GM19238 (cell line): ENCODE data around the gene THAP10.
"Not testable (repeated sequence)": the region's sequence is repeated elsewhere in the genome, so short reads cannot be mapped to it uniquely, and the experiment has no call there.

ENCODE experiments used
- DNase-seq: peaks from one replicate; pipeline ENCODE4 v3.0.0; 2011; ENCODE audit warnings: low spot score; ENCODE audit not compliant: insufficient read length

The THAP10 gene

GRCh38 chr15:70876683-70877082 is 15.6 kb downstream of the THAP10 start:
- DNase-seq, result no peak

- DNase-seq, result no peak
Measured at GRCh38 chr15:70876011-70876410, 16.2 kb downstream of the THAP10 start.

- no peak for DNase-seq
Measured at GRCh38 chr15:70875001-70875782, 17.0 kb downstream of the THAP10 start.

DNA sequence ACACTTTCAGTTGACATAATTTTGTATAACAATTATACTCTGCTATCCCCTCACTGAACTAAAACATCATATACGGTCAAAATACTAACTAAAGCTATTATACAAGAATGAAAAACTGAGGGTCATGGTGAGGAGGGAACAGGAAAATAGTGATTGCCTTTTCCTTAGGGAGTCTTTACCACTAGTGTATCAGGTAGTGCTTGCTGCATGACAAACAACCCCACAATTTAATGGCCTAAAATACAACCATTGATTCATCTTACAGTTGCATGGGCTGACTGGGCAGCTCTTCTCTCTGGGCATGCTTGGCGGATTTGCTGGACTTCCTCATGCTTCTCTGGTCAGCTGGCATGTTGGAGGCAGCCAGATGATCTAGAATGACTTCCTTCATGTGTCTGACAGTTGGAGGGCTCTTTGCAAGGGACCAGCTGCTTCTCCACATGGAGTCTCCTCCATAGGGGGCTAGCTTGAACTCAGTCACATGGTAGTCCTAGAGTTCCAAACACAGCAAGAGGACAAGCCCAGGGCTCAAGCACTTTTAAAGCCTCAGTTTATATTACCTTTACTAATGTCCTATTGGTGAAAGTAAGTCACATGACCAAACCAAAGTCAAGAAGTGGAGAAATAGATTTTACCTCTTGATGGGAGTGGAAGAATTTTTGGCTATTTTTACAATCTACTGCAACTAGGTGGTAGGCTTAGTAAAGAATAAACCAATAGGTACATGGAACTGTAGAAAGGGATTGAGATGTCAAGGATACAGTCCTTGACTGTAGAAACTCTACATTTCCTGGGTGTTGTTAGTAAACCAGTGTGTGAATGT is 18.8 kb downstream of the THAP10 start:
- no peak for DNase-seq

GRCh38 chr15:70871490-70871889 is 20.7 kb downstream of the THAP10 start:
- DNase-seq, result not testable (repeated sequence)

- no peak for DNase-seq
Measured at GRCh38 chr15:70870051-70870450, 22.2 kb downstream of the THAP10 start.

GRCh38 chr15:70869346-70869745 is 22.9 kb downstream of the THAP10 start:
- no peak for DNase-seq

- DNase-seq, result no peak
Measured at GRCh38 chr15:70867911-70868467, 24.2 kb downstream of the THAP10 start.

DNA sequence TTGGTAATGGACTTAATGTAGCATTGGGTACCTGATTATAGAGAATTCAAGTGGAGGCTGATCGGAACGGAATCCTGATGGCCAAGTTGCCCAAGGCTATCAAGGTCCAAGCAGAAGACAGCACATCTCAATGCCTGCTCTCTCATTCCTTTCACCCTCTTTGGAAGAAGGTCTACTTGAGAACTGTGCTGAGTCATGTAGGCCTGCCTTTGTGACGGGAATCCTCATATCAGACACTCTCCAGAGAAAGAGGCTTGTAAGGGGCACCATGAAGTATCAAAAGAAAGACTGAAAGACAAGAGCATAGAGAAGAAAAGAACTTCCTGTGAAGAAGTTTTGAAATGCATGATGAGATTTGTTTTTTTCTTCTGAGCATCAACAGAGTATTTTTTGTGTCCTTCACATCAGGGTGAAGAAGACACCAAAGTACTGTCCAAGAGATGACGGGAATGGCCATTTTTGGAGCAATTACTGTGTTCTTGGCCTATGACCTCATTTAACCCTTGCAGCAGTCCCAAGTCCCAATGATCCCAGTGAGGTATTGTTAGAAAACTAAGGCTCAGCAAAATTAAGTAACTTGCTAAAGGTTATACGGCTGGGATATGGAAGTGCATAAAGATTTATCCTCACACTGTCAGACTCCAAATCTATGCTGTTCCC is 25.1 kb downstream of the THAP10 start:
- no peak for DNase-seq

DNA sequence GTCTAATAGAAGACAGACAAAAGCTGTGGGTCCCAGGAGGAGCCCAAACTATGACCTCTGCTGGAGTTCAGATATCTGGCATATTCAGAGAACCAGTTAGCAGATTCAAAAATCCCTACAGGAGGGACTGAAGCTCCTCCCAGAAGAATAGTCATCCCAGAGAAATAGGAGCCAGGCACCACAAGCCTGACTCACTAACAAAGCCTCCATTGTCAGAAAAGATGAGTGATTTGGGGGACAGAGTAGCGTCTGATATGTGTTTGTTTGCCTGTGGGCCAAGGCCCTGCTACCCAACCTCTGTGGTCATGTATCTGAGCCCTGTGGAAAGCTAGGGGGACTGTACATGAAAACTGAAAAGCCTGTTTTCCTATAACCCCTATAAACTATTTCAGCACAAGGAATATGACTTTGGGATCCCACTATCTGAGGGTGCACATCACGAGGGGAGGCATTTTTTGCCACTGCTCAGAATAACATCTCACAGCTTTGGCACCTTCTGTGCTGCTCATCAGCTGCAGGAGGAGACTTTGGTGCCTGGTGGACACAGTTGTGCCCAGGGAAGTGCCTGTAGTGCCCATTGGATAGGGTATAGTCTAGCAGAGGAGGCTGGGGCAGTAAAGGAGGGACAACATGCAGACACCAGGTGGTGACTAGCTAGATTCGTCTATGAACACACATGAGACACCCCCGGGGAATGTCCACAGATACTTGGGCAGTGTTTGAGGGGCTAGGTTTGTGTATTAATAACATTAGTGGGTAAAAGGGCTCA is 28.6 kb downstream of the THAP10 start:
- no peak for DNase-seq

DNA sequence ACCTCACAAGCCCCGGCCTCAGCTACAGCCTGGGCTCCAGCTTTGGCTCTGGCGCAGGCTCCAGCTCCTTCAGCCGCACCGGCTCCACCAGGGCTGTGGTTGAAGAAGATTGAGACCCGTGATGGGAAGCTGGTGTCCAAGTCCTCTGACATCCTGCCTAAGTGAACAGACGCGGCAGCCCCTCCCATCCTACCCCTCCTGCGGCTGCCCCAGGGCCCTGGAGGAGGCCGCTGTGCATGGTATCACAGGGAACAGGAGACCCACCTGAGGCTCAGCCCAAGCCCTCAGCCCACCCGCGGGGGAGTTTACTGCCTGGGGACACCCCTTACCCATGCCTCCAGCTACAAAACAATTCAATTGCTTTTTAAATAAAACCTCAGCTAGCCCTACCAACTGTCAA is 32.2 kb downstream of the THAP10 start:
- DNase-seq, result no peak

- no peak for DNase-seq
Measured at GRCh38 chr15:70859322-70859908, 32.8 kb downstream of the THAP10 start.

DNA sequence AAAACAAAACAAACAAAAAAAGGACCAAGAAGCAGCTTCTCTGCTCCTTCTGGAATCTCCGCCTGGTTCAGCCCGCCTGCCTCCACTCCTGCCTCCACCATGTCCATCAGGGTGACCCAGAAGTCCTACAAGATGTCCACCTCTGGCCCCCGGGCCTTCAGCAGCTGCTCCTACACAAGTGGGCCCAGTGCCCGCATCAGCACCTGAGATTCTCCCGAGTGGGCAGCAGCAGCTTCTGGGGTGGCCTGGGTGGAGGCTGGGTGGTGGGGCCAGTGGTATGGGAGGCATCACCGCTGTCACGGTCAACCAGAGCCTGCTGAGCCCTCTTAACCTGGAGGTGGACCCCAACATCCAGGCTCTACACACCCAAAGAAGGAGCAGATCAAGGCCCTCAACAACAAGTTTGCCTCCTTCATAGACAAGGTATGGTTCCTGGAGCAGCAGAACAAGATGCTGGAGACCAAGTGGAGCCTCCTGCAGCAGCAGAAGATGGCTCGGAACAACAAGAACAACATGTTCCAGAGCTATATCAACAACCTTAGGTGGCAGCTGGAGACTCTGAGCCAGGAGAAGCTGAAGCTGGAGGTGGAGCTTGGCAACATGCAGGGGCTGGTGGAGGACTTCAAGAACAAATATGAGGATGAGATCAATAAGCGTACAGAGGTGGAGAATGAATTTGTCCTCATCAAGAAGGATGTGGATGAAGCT is 33.5 kb downstream of the THAP10 start:
- not testable (repeated sequence) for DNase-seq

GRCh38 chr15:70857562-70858285 is 34.5 kb downstream of the THAP10 start:
- DNase-seq, result no peak

DNA sequence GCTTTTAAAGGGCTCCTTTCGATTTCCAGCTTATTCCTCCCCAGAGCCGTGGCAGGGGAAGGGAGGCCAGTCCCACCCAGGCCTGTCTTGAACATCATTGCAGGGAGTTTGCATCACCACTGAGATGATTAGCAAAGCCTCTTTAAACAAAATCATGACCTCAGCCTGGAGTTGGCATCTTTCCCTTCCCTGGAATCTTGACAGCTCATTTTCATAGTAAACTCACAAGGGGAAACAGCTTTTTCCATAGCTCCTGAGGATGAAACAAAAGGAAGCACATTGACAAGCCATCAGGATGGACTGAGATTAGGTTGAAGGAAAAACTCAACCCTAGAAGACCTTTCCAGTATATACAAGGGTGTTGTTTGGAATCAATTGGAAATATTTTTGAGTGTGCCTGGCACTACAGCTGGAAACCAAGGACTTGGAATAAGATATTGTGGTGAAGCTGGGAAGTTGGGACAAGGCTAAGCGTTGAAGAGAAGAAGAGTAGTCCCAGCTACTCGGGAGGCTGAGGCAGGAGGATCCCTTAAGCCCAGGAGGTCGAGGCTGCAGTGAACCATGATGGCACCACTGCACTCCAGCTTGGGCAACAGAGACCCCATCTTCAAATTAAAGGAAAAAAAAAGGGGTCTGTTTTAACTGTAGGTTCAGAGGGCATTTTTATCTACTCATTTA is 35.2 kb downstream of the THAP10 start:
- DNase-seq, result no peak

GRCh38 chr15:70856177-70856883 is 35.9 kb downstream of the THAP10 start:
- no peak for DNase-seq

DNA sequence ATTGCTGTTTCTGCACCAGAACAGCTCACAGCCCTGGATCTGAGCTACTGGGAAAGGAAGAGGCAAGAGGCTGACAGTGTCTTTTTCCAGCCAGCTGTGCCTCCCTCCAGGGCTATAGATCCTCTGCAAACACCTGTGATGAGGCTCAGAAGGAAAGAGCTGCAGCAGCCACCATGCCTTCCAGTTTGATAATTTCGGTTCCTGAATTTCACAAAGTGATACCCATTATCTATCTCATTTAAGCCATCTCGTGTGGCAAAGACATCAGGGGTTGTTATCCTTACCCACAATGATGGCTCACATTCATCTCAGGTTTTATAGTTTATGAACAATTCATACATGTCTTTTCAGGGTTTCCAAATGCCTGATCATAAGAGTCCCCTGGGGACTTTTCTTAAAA is 36.5 kb downstream of the THAP10 start:
- no peak for DNase-seq

DNA sequence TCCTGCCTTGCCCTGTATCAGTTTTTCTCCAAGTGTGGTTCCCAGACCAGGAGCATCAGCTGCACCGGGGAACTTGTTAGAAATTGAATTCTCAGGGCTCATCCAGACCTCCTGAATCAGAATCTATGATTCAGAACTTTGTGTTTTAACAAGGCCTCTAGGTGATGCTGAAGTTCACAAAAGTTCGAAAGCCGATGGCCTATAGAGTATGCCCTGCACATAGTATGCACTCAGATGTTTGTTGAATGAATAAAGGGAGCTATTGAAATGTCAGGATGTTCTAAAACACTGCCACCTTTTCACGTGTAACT is 37.6 kb downstream of the THAP10 start:
- no peak for DNase-seq
